Right cardiac atrium (tissue), 5 donors: ENCODE results near the gene HERC4. TPM values are rescaled to one million over a fixed set of nuclear protein-coding genes. Genes with fewer than 3 reads are reported as not detected.

Experiments used
- ATAC-seq, 2 donors: fragments of 200-7000 bp; cut with Tn5 transposase; one replicate each; pipeline versions ENCODE4 v1.8.0 to v1.9.1; 2020; ENCODE audit warnings: moderate library complexity in 2 of 2, mild to moderate bottlenecking in 1 of 2
- DNase-seq, 3 donors: peaks; one replicate each; pipeline ENCODE4 v3.0.0-alpha.2; 2020
- H3K27ac ChIP-seq: one replicate; pipeline ENCODE4 v1.5.1; 2013; ENCODE audit warnings: mild to moderate bottlenecking, low read length, control low read depth, moderate library complexity
- H3K27me3 ChIP-seq: one replicate; pipeline ENCODE4 v1.6.1; 2013; ENCODE audit not compliant: control insufficient read depth, insufficient read depth
- H3K4me1 ChIP-seq: one replicate; pipeline ENCODE4 v1.6.1; 2013; ENCODE audit warnings: low read length; ENCODE audit not compliant: control insufficient read depth, insufficient read depth
- H3K4me3 ChIP-seq: one replicate; pipeline ENCODE4 v1.5.1; 2013; ENCODE audit warnings: low read length, control low read depth
- H3K9me3 ChIP-seq: one replicate; pipeline ENCODE4 v1.6.1; 2013; ENCODE audit warnings: low read length; ENCODE audit not compliant: control insufficient read depth
- WGBS: extraction: QIAGEN DNeasy Blood & Tissue Kit; methylation state at CpG from one replicate; pipeline ENCODE4 v1.1.7; 2013; 5-methylcytosine and 5-hydroxymethylcytosine counted together
- intact Hi-C, 4 donors: fragments of 100-400 bp; cut with DNase I; formaldehyde crosslinking; loops; one replicate each; pipeline versions ENCODE4 v1.11.0 to v1.14.0; 2022 to 2023
- long read RNA-seq, 4 donors: library from polyadenylated mRNA; unstranded; transcript quantifications; one replicate each; pipeline ENCODE4 v2.0.0, GENCODE V29; 2020 to 2021
- polyA plus RNA-seq: library from polyadenylated mRNA; stranded (reverse); fragments of 200-250 nt; gene quantifications from one replicate; pipeline ENCODE4 v1.2.3, GENCODE V29; 2013
- total RNA-seq, 4 donors: library from RNA; stranded (reverse); fragmentation: NEBNext Ultra II Directional; extraction: Animal tissue kit (Norgen Biotek cat#: 25700); gene quantifications; one replicate each; pipeline ENCODE4 v1.2.1, GENCODE V29; 2021
- donor health status: healthy with polysubstance abuse.
- donor health status: DM: no; HTN: yes; CAD: no.
- donor health status: DM: no; HTN: no; CAD: no.
- donor health status: DM: no; HTN: yes; CAD: no; lungs with severe emphysema.
- donor health status: DM: yes; HTN: yes; CAD: no.

Gene HERC4, protein sequence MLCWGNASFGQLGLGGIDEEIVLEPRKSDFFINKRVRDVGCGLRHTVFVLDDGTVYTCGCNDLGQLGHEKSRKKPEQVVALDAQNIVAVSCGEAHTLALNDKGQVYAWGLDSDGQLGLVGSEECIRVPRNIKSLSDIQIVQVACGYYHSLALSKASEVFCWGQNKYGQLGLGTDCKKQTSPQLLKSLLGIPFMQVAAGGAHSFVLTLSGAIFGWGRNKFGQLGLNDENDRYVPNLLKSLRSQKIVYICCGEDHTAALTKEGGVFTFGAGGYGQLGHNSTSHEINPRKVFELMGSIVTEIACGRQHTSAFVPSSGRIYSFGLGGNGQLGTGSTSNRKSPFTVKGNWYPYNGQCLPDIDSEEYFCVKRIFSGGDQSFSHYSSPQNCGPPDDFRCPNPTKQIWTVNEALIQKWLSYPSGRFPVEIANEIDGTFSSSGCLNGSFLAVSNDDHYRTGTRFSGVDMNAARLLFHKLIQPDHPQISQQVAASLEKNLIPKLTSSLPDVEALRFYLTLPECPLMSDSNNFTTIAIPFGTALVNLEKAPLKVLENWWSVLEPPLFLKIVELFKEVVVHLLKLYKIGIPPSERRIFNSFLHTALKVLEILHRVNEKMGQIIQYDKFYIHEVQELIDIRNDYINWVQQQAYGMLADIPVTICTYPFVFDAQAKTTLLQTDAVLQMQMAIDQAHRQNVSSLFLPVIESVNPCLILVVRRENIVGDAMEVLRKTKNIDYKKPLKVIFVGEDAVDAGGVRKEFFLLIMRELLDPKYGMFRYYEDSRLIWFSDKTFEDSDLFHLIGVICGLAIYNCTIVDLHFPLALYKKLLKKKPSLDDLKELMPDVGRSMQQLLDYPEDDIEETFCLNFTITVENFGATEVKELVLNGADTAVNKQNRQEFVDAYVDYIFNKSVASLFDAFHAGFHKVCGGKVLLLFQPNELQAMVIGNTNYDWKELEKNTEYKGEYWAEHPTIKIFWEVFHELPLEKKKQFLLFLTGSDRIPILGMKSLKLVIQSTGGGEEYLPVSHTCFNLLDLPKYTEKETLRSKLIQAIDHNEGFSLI
- 10 to 100 TPM; 33.2 to 37.0 (median 34.5) TPM for total RNA-seq
- 14.0 TPM for polyA plus RNA-seq
- long read RNA-seq, donor 1, full-length matches to known transcripts = 26 of 37 reads
- long read RNA-seq, donor 1, partial matches to known transcripts = 3 of 37 reads
- long read RNA-seq, donor 1, other reads (novel, unspliced or antisense) = 8 of 37 reads
- long read RNA-seq, donor 2, full-length matches to known transcripts = 21 of 26 reads
- long read RNA-seq, donor 2, partial matches to known transcripts = 2 of 26 reads
- long read RNA-seq, donor 2, other reads (novel, unspliced or antisense) = 3 of 26 reads
- long read RNA-seq, donor 3, transcript HERC4-202 (25 exons, 3,905 nt) = major isoform, 66 of 98 reads
- long read RNA-seq, donor 3, partial matches to known transcripts = 14 of 98 reads
- long read RNA-seq, donor 3, other reads (novel, unspliced or antisense) = 16 of 98 reads
- long read RNA-seq, donor 4, full-length matches to known transcripts = 15 of 21 reads
- long read RNA-seq, donor 4, partial matches to known transcripts = 2 of 21 reads
- long read RNA-seq, donor 4, other reads (novel, unspliced or antisense) = 4 of 21 reads

DNA sequence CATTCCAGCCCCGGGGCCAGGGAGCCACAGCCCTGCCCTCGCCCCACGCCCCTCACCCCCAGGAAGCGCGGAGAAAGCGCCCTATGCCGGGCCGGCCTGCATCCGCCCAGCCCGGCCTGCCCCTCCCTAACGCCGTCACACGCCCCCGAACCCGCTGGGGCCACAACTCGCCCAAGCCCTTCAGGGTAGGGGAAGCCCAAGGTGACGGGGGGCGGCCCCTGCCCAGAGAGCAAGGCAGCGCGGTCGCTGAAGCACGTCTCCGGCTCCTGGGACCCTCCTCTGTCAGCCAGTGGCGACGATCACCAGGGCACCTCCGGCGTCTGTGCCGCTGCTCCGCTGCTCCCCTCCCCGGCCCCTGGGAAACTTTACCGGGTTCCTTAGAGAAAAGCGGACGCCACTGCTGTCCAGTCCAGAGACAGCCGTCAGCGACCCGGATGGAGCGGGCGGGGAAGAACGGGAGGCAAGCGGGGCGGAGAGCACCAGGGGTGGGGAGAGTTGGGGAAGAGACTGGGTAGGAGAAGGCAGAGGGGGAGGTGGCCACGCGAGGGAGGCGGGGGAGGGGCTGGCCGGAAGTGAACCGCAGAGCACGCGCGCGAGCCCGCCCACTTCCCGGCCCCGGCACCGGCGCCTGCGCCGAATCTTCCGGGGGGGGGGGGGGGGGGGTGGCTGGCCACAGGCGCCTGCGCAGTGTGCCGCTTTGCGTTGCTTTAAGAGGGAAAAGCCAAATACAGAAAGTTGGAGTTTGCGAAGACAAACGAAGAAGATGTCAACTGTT is at the start of gene HERC4:
HERC4 (minus strand) TSS at position 509 of the 775 bp plus-strand sequence. CDS start 2,175 bp downstream, outside the sequence.
- no peaks in the 10 kb centered on the region for H3K27me3 ChIP-seq
- peak; percentile 94 to 98 (median 98) for DNase-seq
- H3K9me3 ChIP-seq = no peaks in the 10 kb centered on the region
- H3K4me3 ChIP-seq = peak within 1 kb of the TSS; percentile 53
- WGBS = under 1% methylated on average over 61 of the region's 64 CpGs
- intact Hi-C loops = loop anchor here in 1 of 4 donors (5.0 kb wide), 1 partner anchor 82 kb away; no protein-coding TSS in a partner anchor
- peak; percentile 99 for ATAC-seq
- peaks cover 3% of the 10 kb centered on the region for H3K4me1 ChIP-seq
- H3K27ac ChIP-seq = peak within 1 kb of the TSS; percentile 83

DNA sequence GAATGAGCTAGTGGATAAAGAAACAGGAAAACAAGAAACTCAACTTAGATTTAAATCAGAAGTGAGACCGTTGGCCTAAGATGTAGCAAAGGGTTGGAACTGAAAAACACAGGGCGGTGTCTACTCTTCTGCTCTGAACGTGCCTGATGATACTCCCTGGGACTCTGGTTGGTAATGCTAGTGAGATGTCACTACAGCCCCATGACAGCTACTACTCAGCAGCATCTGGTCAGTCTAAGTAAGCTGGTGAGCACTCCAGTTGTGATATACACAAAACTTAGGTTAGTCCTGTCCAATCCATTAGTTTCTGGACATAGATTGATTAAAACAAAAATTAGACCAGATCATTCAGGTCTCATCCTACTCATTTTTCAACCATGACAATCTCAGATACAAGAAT is 49.6 kb upstream of the HERC4 start:
- no peaks in the 10 kb centered on the region for H3K9me3 ChIP-seq
- no peak overlapping the region for H3K4me3 ChIP-seq
- no peak overlapping the region for H3K27ac ChIP-seq
- intact Hi-C loops = no loop called here
- ATAC-seq (peak in 1 of 2 donors; percentile 45), DNase-seq (no peak)
- H3K27me3 ChIP-seq = no peaks in the 10 kb centered on the region
- no peaks in the 10 kb centered on the region for H3K4me1 ChIP-seq
- WGBS = 66% methylated on average over 3 of the region's 3 CpGs

DNA sequence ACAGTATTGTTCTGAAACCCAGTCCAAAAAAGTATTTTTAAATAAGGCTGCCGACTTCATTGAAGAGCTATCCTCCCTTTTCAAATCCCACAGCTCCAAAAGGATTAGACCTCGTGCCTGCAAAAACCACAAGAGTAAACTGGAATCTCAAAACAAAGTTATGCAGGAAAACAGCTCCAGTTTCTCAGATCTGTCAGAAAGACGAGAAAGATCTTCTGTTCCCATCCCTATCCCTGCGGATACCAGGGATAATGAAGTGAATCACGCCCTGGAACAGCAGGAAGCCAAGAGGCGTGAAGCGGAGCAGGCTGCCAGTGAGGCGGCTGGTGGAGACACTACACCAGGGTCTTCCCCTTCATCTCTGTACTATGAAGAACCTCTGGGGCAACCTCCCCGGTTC is 46.8 kb upstream of the HERC4 start:
- Histone ChIP-seq H3K4me3 (no peak overlapping the region), H3K27me3 (no peaks in the 10 kb centered on the region), H3K27ac (no peak overlapping the region), H3K9me3 (no peaks in the 10 kb centered on the region), H3K4me1 (no peaks in the 10 kb centered on the region)
- intact Hi-C loops = no loop called here
- DNase-seq (no peak), ATAC-seq (peak; percentile 14 to 41)
- 62% methylated on average over 9 of the region's 9 CpGs for WGBS

DNA sequence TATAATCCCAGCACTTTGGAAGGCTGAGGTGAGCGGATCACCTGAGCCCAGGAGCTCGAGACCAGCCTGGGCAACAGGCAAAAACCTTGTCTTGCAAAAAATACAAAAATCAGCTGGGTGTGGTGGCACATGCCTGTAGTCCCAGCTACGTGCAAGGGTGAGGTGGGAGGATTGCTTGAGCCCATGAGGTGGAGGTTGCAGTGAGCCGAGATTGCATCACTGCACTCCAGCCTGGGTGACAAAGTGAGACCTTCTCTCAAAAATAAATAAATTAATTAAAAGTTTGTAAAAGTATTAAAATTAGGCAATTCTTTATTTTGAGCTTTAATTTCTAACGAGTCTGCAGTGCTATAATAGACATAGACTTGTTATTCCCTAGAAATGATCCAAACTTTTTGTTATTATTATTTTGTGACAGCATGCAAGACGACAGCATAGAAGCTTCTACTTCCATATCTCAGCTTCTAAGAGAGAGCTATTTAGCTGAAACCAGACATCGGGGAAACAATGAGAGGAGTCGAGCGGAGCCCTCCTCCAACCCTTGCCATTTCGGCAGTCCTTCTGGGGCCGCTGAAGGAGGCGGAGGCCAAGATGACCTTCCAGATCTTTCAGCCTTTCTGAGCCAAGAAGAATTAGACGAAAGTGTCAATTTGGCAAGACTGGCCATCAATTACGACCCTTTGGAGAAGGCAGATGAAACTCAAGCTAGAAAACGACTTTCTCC is 46.1 kb upstream of the HERC4 start:
- ATAC-seq = no peak

DNA sequence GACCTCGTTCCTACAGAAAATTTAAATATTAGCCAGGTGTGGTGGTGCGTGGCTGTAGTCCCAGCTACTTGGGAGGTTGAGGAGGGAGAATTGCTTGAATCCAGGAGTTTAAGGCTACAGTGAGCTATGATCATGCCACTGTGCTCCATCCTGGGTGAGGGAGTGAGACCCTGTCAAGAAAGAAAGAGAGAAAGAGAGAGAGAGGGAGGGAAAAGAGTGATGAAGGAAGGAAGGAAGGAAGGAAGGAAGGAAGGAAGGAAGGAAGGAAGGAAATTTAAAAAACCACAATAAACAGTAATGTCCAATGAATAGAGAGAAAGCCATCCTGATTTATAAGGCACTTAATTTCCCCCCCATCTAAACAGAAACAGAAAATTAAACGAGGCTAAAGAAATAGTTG is 43.6 kb upstream of the HERC4 start:
- 81% methylated on average over 3 of the region's 3 CpGs for WGBS
- Histone ChIP-seq H3K9me3 (no peaks in the 10 kb centered on the region), H3K4me1 (no peaks in the 10 kb centered on the region), H3K27me3 (no peaks in the 10 kb centered on the region), H3K27ac (no peak overlapping the region), H3K4me3 (no peak overlapping the region)
- ATAC-seq (no peak), DNase-seq (no peak)
- intact Hi-C loops = no loop called here

More for the DNA sequence above, 46.1 kb upstream of the HERC4 start:
- no peak for DNase-seq
- 69% methylated on average over 15 of the region's 15 CpGs for WGBS
- Histone ChIP-seq H3K4me1 (no peaks in the 10 kb centered on the region), H3K27ac (no peak overlapping the region), H3K9me3 (no peaks in the 10 kb centered on the region), H3K27me3 (no peaks in the 10 kb centered on the region), H3K4me3 (no peak overlapping the region)
- intact Hi-C loops = no loop called here

DNA sequence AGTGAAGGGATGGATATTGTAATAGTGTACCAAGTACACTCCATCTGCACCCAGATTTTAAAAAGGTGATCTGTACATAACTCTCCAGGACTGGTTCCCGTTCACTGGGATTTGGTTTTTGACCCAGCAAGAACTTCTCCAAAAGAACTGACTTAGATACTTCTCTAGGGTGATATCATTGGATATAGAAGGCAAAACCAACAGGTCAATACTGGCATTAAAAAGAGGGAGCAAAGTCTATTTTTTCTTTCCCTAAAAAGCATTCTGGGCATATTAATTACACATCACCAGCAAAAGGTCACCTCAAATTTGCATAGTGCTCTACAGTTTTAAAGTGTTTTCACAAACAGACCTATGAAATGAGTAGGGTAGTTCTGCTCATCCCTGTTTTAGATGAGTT is 37.8 kb upstream of the HERC4 start:
- no peak for DNase-seq
- Histone ChIP-seq H3K4me1 (no peaks in the 10 kb centered on the region), H3K9me3 (no peaks in the 10 kb centered on the region), H3K4me3 (peak overlapping the region; percentile 25), H3K27ac (no peak overlapping the region), H3K27me3 (no peaks in the 10 kb centered on the region)
- intact Hi-C loops = no loop called here
- WGBS = 87% methylated on average over 1 of the region's 1 CpG
- ATAC-seq = no peak

DNA sequence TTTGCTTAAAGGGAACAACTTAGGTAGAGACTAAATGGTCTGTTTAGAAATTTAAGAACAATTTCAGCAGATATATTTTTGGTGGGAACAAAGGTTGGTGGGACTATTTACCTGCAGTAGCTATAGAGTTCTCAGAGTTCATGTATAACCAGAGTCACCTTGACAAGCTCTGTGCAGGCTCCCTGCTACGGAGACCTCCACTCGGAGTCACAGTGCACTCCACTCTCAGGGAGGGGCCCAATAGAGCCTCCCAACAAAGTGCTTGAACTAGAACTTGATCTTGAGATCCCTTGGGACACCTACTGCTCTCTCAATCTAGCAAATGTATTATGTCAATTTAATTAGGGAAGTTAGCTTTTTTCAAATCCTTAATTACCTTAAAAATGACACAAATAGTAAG is 36.5 kb upstream of the HERC4 start:
- intact Hi-C loops = no loop called here
- WGBS = 58% methylated on average over 2 of the region's 2 CpGs
- H3K27me3 ChIP-seq = no peaks in the 10 kb centered on the region
- H3K9me3 ChIP-seq = no peaks in the 10 kb centered on the region
- DNase-seq = no peak
- peak overlapping the region; percentile 49 for H3K4me3 ChIP-seq
- H3K27ac ChIP-seq = peak overlapping the region; percentile 66
- peak; percentile 72 to 77 for ATAC-seq
- no peaks in the 10 kb centered on the region for H3K4me1 ChIP-seq

DNA sequence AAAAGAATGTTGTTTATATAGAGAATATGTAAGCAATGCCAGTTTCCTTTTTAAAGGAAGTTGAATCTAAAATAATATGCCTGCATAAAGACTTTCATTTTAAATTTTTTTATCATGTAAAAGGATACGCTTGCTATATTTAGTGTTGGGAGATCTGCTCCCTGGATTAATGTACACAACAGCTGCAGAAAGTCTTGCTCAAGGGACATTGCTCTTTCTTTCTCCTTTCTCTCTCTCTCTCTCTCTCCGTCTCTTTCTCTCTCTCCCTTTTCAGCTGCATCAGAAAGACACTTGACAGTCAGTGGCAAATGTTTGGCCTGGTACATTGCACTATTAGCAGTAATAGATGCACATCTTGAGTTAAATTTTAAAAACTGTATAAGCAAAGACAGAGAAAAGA is 34.9 kb upstream of the HERC4 start:
- intact Hi-C loops = no loop called here
- Histone ChIP-seq H3K4me3 (peak overlapping the region; percentile 81), H3K4me1 (no peaks in the 10 kb centered on the region), H3K27me3 (no peaks in the 10 kb centered on the region), H3K9me3 (no peaks in the 10 kb centered on the region), H3K27ac (no peak overlapping the region)
- peak; percentile 48 to 55 for ATAC-seq
- no peak for DNase-seq
- WGBS = 31% methylated on average over 2 of the region's 2 CpGs

DNA sequence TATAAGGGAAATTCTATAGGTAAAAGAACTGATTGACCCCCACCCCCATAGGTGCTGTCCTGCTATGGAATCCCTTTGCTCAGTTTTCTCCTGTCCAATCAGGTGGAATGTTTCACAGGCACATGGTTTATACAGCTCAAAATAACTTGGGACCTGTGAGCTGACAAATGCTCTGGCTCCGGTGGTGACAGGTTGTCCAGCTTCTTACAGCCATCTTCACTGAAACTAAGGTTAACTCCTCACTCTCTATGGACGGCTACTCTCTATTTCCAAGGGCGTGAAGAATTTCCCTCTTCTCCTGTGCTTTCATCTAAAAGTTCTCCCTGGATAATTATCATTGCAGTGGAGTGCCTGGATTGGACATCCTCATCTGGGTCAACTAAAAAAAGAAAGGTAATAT is 34.2 kb upstream of the HERC4 start, which contains the start of gene MYPN:
MYPN (plus strand) TSS at position 158 of the 400 bp plus-strand sequence. CDS start 11,951 bp downstream, outside the sequence.
- Histone ChIP-seq H3K9me3 (no peaks in the 10 kb centered on the region), H3K4me3 (peak within 1 kb of the TSS; percentile 81), H3K4me1 (no peaks in the 10 kb centered on the region), H3K27ac (peak within 1 kb of the TSS; percentile 78), H3K27me3 (no peaks in the 10 kb centered on the region)
- WGBS = 48% methylated on average over 3 of the region's 3 CpGs
- ATAC-seq (peak; percentile 87 to 91), DNase-seq (no peak)
- intact Hi-C loops = no loop called here
